Smooth muscle cell of the brain vasculature (primary cell): ENCODE data around the gene ADORA2A.

ENCODE experiments used
- DNase-seq: peaks from one replicate; pipeline ENCODE4 v3.0.0-alpha.2; 2012; ENCODE audit warnings: low read depth, low spot score

ADORA2A gene

GRCh38 chr22:24418786-24419474, 8.5 kb upstream of the ADORA2A start:
- no peak for DNase-seq

- DNase-seq = no peak
Observed at GRCh38 chr22:24419475-24419850, 7.9 kb upstream of the ADORA2A start.

GRCh38 chr22:24420072-24420976, 7.1 kb upstream of the ADORA2A start:
- DNase-seq = no peak

- DNase-seq = no peak
Observed at GRCh38 chr22:24420977-24421343, 6.4 kb upstream of the ADORA2A start.

GRCh38 chr22:24421428-24421931, 5.9 kb upstream of the ADORA2A start:
- DNase-seq = no peak

GRCh38 chr22:24422102-24422665, 5.2 kb upstream of the ADORA2A start:
- no peak for DNase-seq

GRCh38 chr22:24423519-24424000, 3.8 kb upstream of the ADORA2A start:
- no peak for DNase-seq

GRCh38 chr22:24424001-24424900, 3.1 kb upstream of the ADORA2A start:
- DNase-seq = no peak

GRCh38 chr22:24424901-24425775, 2.3 kb upstream of the ADORA2A start:
- no peak for DNase-seq

GRCh38 chr22:24426436-24426835, 963 bp upstream of the ADORA2A start:
- DNase-seq = no peak

GRCh38 chr22:24426851-24427499, 424 bp upstream of the ADORA2A start:
- no peak for DNase-seq

GRCh38 chr22:24428751-24429410, 1.5 kb downstream of the ADORA2A start:
- DNase-seq = no peak

- DNase-seq = no peak
Observed at GRCh38 chr22:24429411-24430365, 2.3 kb downstream of the ADORA2A start.

- DNase-seq = no peak
Observed at GRCh38 chr22:24430431-24431308, 3.3 kb downstream of the ADORA2A start.

GRCh38 chr22:24431309-24432034, 4.1 kb downstream of the ADORA2A start:
- DNase-seq = no peak
